GM12878 (cell line): ENCODE data around the gene SLC12A5. TPM values are rescaled to one million over a fixed set of nuclear protein-coding genes. Genes with fewer than 3 reads are reported as not detected.

Experiments used
- ATAC-seq: fragments of 200-7000 bp; cut with Tn5 transposase; 3 replicates; pipeline ENCODE4 v1.9.1; 2020; ENCODE audit warnings: mild to moderate bottlenecking, moderate library complexity
- BruUV-seq: library from RNA; stranded (reverse); fragments of 400-500 nt; replicated peaks from 2 replicates; lab custom pipeline; 2021; lab: Mats Ljungman, UMichigan
- CTCF ChIA-PET: fragments of 300-600 bp; sonication (Branson Sonifier 250); formaldehyde crosslinking; extraction: SDS; loops from one replicate; lab custom pipeline; 2021; ENCODE audit warnings: inconsistent platforms; lab: Yijun Ruan, JAX
- POLR2A ChIA-PET: fragments of 350-600 bp; formaldehyde crosslinking; extraction: SDS; loops from one replicate; lab custom pipeline; 2021; ENCODE audit warnings: inconsistent platforms; lab: Charles Lee
- RAD21 ChIA-PET: fragments of 300-600 bp; sonication (Branson Sonifier 250); formaldehyde crosslinking; loops from one replicate; lab custom pipeline; 2023; ENCODE audit warnings: antibody characterized with exemption; ENCODE audit not compliant: unreplicated experiment; lab: Charles Lee
- SMC1A ChIA-PET: fragments of 300-600 bp; sonication (Branson Sonifier 250); formaldehyde crosslinking; loops from one replicate; lab custom pipeline; 2023; ENCODE audit not compliant: unreplicated experiment, uncharacterized antibody; lab: Charles Lee
- DNase-seq: peaks from one replicate; pipeline ENCODE4 v3.0.0-alpha.2; 2011; ENCODE audit warnings: low read depth, low spot score
- FAIRE-seq: peaks from 3 replicates; lab custom pipeline; 2011; peaks lifted over from hg19 to GRCh38; lab: Jason Lieb, UNC
- H2AFZ ChIP-seq: 2 replicates; pipeline ENCODE4 v1.6.0; 2011; ENCODE audit warnings: low read depth, low read length, control low read depth; ENCODE audit not compliant: control insufficient read depth
- H3K27ac ChIP-seq: 2 replicates; pipeline ENCODE4 v1.5.1; 2011; ENCODE audit warnings: control low read depth; ENCODE audit not compliant: control insufficient read depth, insufficient read depth
- H3K27me3 ChIP-seq, 2 experiments: replicated peaks in 1 of 2; 2 replicates each; pipeline versions ENCODE4 v1.6.0 to v1.6.1; 2011; ENCODE audit warnings: low read length in 1 of 2; ENCODE audit not compliant: control insufficient read depth in 2 of 2, insufficient read depth in 2 of 2
- H3K36me3 ChIP-seq, 2 experiments: 2 replicates each; pipeline ENCODE4 v1.5.1; 2011; ENCODE audit warnings: low read length in 1 of 2; ENCODE audit not compliant: control insufficient read depth in 2 of 2, insufficient read depth in 2 of 2
- H3K4me1 ChIP-seq: 2 replicates; pipeline ENCODE4 v1.6.1; 2011; ENCODE audit warnings: mild to moderate bottlenecking, low read length, moderate library complexity, mixed read lengths; ENCODE audit not compliant: control insufficient read depth, insufficient read depth
- H3K4me2 ChIP-seq: 2 replicates; pipeline ENCODE4 v1.6.0; 2011; ENCODE audit warnings: control low read depth; ENCODE audit not compliant: control insufficient read depth, insufficient read depth
- H3K4me3 ChIP-seq: fragments of 200-600 bp; sonication (generic); 2 replicates; pipeline ENCODE4 v1.5.1; 2016
- H3K79me2 ChIP-seq: 2 replicates; pipeline ENCODE4 v1.6.0; 2011; ENCODE audit warnings: low read length; ENCODE audit not compliant: control insufficient read depth, insufficient read depth
- H3K9ac ChIP-seq: 2 replicates; pipeline ENCODE4 v1.8.0; 2011; ENCODE audit warnings: low read length, control low read depth, mixed read lengths; ENCODE audit not compliant: control insufficient read depth, insufficient read depth
- H3K9me3 ChIP-seq: replicated peaks from 3 replicates; pipeline ENCODE4 v1.5.1; 2011; ENCODE audit warnings: mild to moderate bottlenecking, low read length; ENCODE audit not compliant: control insufficient read depth, insufficient read depth
- H4K20me1 ChIP-seq: 2 replicates; pipeline ENCODE4 v1.6.0; 2011; ENCODE audit not compliant: control insufficient read depth, insufficient read depth
- BMI1 ChIP-seq: fragments of 450-650 bp; IDR thresholded peaks from 2 replicates; pipeline ENCODE4 v1.6.1; 2016; ENCODE audit warnings: mild to moderate bottlenecking, moderate library complexity, borderline replicate concordance
- IKZF2 ChIP-seq, 2 experiments: fragments of 450-650 bp; IDR thresholded peaks; 2 replicates each; pipeline ENCODE4 v1.6.1; 2017; ENCODE audit warnings: mild to moderate bottlenecking in 2 of 2, moderate library complexity in 2 of 2
- MLLT1 ChIP-seq: fragments of 450-650 bp; IDR thresholded peaks from 2 replicates; pipeline ENCODE4 v1.6.1; 2016; ENCODE audit warnings: mild to moderate bottlenecking
- NBN ChIP-seq: fragments of 450-650 bp; IDR thresholded peaks from 2 replicates; pipeline ENCODE4 v1.6.1; 2016
- NFYB ChIP-seq: IDR thresholded peaks from 2 replicates; pipeline ENCODE4 v1.6.1; 2011; ENCODE audit warnings: low read depth, mild to moderate bottlenecking, low read length, improper control_type of control experiment, moderate library complexity; ENCODE audit not compliant: insufficient read depth
- RUNX3 ChIP-seq: IDR thresholded peaks from 2 replicates; pipeline ENCODE4 v1.6.1; 2012; ENCODE audit warnings: low read length, inconsistent platforms
- SPI1 ChIP-seq: IDR thresholded peaks from 2 replicates; pipeline ENCODE4 v1.6.1; 2011; ENCODE audit warnings: low read depth, mild to moderate bottlenecking, low read length, moderate library complexity, borderline replicate concordance; ENCODE audit not compliant: insufficient read depth
- YY1 ChIP-seq: IDR thresholded peaks from 2 replicates; pipeline ENCODE4 v1.6.1; 2011; ENCODE audit warnings: low read depth, mild to moderate bottlenecking, low read length
- WGBS: methylation state at CpG from one replicate; pipeline ENCODE4 v1.1.6; 2016; ENCODE audit warnings: low lambda C conversion rate; ENCODE audit not compliant: insufficient replicate concordance, insufficient coverage; ENCODE audit errors: missing lambda C conversion rate; 5-methylcytosine and 5-hydroxymethylcytosine counted together
- in situ Hi-C: fragments of 300-500 bp; cut with MboI; formaldehyde crosslinking; loops from 9 replicates; pipeline ENCODE4 v1.14.3; 2018; ENCODE audit warnings: mixed read lengths
- intact Hi-C: fragments of 100-400 bp; cut with micrococcal nuclease; formaldehyde crosslinking; loops from one replicate; pipeline ENCODE4 v1.14.2; 2022; ENCODE audit not compliant: unreplicated experiment
- polyA plus RNA-seq, 11 experiments: library from polyadenylated mRNA; depleted of rRNA in 4 of 11; unstranded in 6 of 11; stranded (reverse) in 5 of 11; fragments of >200 nt; fragmentation: Nextera tagmentation in 4 of 11; fragmentation: Illumina TruSeq in 1 of 11; extraction: Ambion mirVana in 4 of 11; extraction: Trizol in 1 of 11; gene quantifications; 1 replicate in 1 of 11; 2 replicates in 10 of 11; pipeline versions ENCODE4 v1.2.1 to v1.2.3, GENCODE V29; 2011 to 2016; ENCODE audit warnings: inconsistent platforms in 2 of 11, missing spikeins in 2 of 11, low read depth in 1 of 11
- total RNA-seq, 4 experiments: library from RNA; depleted of rRNA in 3 of 4; stranded (reverse); fragments of >200 nt in 3 of 4; fragmentation: Illumina TruSeq in 1 of 4; extraction: Trizol in 1 of 4; gene quantifications; 2 replicates each; pipeline versions ENCODE4 v1.2.1 to v1.2.3, GENCODE V29; 2013 to 2021
- TF ChIP-seq, protein P1 (sequence below): fragments of 450-650 bp; IDR thresholded peaks from 2 replicates; pipeline ENCODE4 v1.6.1; 2017; ENCODE audit warnings: borderline replicate concordance

SLC12A5 gene
- total and polyA plus RNA-seq, 10 of the 15 experiments (the other 5 are each of a cell fraction or from before 2014, with no cell fraction given) = 0.26 to 2.7 (median 1.2) TPM

DNA sequence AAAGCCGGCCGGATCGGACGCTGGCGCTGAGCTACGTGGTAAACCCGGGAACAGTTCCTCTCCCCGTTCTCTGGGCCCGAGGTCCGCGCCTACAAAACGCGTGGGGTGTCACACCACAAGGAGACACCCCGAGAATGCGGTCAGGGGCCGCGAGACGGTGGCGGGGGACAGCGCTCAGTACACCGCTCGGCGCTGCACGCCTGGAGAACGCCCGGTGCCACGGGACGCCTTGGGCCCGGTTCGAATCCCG lies 60.1 kb downstream of the SLC12A5 start:
- peak overlapping the region; percentile 94 for H3K27ac ChIP-seq
- H3K9me3 ChIP-seq = no peaks in the 10 kb centered on the region
- intact Hi-C loops = loop anchor here (5.0 kb wide), 1 partner anchor 117 kb away; the partner anchor contains the start of gene ZNF335
- BruUV-seq = no TSS peak
- in situ Hi-C loops = no loop called here
- peak overlapping the region; percentile 75 for H3K9ac ChIP-seq
- SMC1A ChIA-PET = interaction anchor here (1.1 to 2.3 kb wide), 7 partner anchors 10 to 75 kb away, joined by 4 to 17 read pairs (median 9); no protein-coding TSS in a partner anchor
- TF ChIP-seq MLLT1 = 0 out of 2 replicates have a peak, but pooled peaks have one; percentile 22
- no peak for TF ChIP-seq YY1
- TF ChIP-seq RUNX3 = peak; percentile 65
- TF ChIP-seq NBN = peak; percentile 52; the same call in 1 of the 2 replicates
- no peak for TF ChIP-seq NFYB
- TF ChIP-seq SPI1 = peak; percentile 42; the same call in 1 of the 2 replicates
- TF ChIP-seq, protein P1, sequence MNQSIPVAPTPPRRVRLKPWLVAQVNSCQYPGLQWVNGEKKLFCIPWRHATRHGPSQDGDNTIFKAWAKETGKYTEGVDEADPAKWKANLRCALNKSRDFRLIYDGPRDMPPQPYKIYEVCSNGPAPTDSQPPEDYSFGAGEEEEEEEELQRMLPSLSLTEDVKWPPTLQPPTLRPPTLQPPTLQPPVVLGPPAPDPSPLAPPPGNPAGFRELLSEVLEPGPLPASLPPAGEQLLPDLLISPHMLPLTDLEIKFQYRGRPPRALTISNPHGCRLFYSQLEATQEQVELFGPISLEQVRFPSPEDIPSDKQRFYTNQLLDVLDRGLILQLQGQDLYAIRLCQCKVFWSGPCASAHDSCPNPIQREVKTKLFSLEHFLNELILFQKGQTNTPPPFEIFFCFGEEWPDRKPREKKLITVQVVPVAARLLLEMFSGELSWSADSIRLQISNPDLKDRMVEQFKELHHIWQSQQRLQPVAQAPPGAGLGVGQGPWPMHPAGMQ = peak; percentile 52
- peak; percentile 24 to 32; a peak in 1 of 4 replicates for TF ChIP-seq IKZF2 (IDR thresholded peaks at IDR 0.05)
- no peak for TF ChIP-seq BMI1
- RAD21 ChIA-PET = interaction anchor here (1.0 to 2.0 kb wide), 5 partner anchors 18 to 74 kb away, joined by 3 to 9 read pairs (median 4); partner anchors contain the start of gene CD40
- FAIRE-seq (no peak), DNase-seq (no peak), ATAC-seq (peak; percentile 53)
- H3K4me2 ChIP-seq = peak overlapping the region; percentile 23
- whole genome bisulfite sequencing = under 1% methylated on average over 31 of the region's 31 CpGs
- peaks cover 3% of the 10 kb centered on the region for H4K20me1 ChIP-seq
- peaks cover 3% of the 10 kb centered on the region; the same call in 1 of the 2 replicates for H3K4me1 ChIP-seq
- POLR2A ChIA-PET = interaction anchor here (0.8 to 1.8 kb wide), 6 partner anchors 10 to 32 kb away, joined by 3 to 8 read pairs (median 4); partner anchors contain the start of gene CD40
- CTCF ChIA-PET = interaction anchor here (0.7 to 3.3 kb wide), 14 partner anchors 9 to 120 kb away, joined by 3 to 18 read pairs (median 6); partner anchors contain the start of gene CD40
- H3K27me3 ChIP-seq = no peaks in the 10 kb centered on the region
- H2AFZ ChIP-seq = peak overlapping the region; percentile 85; the same call in 1 of the 2 replicates
- peaks cover 56% of the 10 kb centered on the region for H3K79me2 ChIP-seq
- H3K4me3 ChIP-seq = peak overlapping the region; percentile 80
- H3K36me3 ChIP-seq = no peaks in the 10 kb centered on the region
